Lower lobe of right lung (tissue), 2 donors: ENCODE results near the gene TNS2. TPM values are rescaled to one million over a fixed set of nuclear protein-coding genes. Genes with fewer than 3 reads are reported as not detected.

Experiments
- ATAC-seq, 2 donors: fragments of 200-7000 bp; cut with Tn5 transposase; one replicate each; pipeline ENCODE4 v1.9.1; 2020 to 2022; ENCODE audit warnings: mild to moderate bottlenecking in 2 of 2, moderate library complexity in 2 of 2
- DNase-seq: peaks from one replicate; pipeline ENCODE4 v3.0.0-alpha.2; 2020
- H3K27ac ChIP-seq: fragments of 200-600 bp; one replicate; pipeline ENCODE4 v1.8.0; 2022
- H3K27me3 ChIP-seq: fragments of 200-600 bp; one replicate; pipeline ENCODE4 v1.8.0; 2022; ENCODE audit warnings: low read depth
- H3K36me3 ChIP-seq: fragments of 200-600 bp; one replicate; pipeline ENCODE4 v1.8.0; 2022; ENCODE audit warnings: mild to moderate bottlenecking
- H3K4me1 ChIP-seq: fragments of 200-600 bp; one replicate; pipeline ENCODE4 v1.8.0; 2022
- H3K4me3 ChIP-seq: fragments of 200-600 bp; one replicate; pipeline ENCODE4 v1.8.0; 2022; ENCODE audit warnings: mild to moderate bottlenecking
- H3K9me3 ChIP-seq: fragments of 200-600 bp; one replicate; pipeline ENCODE4 v1.8.0; 2022
- intact Hi-C: fragments of 100-400 bp; cut with DNase I; formaldehyde crosslinking; loops from one replicate; pipeline ENCODE4 v1.11.0; 2022
- total RNA-seq: library from RNA; stranded (reverse); fragmentation: NEBNext Ultra II Directional; extraction: Animal tissue kit (Norgen Biotek cat#: 25700); gene quantifications from one replicate; pipeline ENCODE4 v1.2.1, GENCODE V29; 2021
- TF ChIP-seq, protein P1 (sequence below): fragments of 200-600 bp; IDR thresholded peaks from one replicate; pipeline ENCODE4 v1.8.0; 2022; ENCODE audit warnings: antibody characterized with exemption, mild to moderate bottlenecking
- donor health status: DM: no; HTN: yes; CAD: no; lungs with severe emphysema.

Gene TNS2
- total RNA-seq, 1 donor from 2014 or later = 186 TPM

DNA sequence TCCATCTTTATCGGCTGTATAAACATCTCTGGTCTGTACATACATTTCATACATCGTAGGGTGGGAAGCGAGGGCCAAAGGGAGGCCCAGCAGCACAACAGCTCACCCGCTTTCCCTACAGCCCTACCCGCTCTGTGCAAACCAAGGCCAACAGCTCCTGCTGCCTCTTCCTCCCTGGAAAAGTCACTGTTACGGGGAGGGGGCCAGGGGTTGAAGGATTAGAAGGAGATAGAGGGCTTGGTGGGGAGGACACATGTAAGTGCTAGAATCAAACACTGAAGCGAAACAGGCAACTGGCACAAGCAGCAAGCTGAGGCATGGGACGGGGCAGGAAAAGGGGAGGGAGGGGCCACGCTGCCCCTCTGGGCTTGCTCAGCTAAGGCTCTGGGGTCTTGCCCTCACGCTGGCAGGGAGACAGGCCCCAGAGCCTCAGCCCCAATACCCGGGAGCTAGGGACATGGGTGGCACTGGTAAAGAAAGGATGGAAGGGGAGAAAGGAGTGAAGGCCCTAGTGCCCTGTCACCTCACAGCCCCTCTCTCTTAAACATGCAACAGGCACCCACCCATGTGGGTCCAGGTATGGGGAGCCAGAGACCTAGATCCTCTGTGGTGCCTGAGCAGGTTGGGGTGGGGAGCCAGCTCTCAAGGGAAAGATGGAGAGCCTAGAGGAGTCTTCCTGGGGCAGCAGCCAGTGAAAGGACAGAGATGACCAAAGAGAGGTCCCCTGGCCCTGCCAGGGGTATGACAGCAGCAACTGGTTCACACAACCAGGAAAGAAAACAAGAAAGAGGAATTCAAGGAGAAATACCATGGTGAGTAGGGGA, 15.0 kb downstream of the TNS2 start:
- H3K27me3 ChIP-seq = no peaks in the 10 kb centered on the region
- intact Hi-C loops = no loop called here
- DNase-seq = no peak
- H3K9me3 ChIP-seq = no peaks in the 10 kb centered on the region
- peaks cover 50% of the 10 kb centered on the region for H3K4me1 ChIP-seq
- TF ChIP-seq, protein P1, sequence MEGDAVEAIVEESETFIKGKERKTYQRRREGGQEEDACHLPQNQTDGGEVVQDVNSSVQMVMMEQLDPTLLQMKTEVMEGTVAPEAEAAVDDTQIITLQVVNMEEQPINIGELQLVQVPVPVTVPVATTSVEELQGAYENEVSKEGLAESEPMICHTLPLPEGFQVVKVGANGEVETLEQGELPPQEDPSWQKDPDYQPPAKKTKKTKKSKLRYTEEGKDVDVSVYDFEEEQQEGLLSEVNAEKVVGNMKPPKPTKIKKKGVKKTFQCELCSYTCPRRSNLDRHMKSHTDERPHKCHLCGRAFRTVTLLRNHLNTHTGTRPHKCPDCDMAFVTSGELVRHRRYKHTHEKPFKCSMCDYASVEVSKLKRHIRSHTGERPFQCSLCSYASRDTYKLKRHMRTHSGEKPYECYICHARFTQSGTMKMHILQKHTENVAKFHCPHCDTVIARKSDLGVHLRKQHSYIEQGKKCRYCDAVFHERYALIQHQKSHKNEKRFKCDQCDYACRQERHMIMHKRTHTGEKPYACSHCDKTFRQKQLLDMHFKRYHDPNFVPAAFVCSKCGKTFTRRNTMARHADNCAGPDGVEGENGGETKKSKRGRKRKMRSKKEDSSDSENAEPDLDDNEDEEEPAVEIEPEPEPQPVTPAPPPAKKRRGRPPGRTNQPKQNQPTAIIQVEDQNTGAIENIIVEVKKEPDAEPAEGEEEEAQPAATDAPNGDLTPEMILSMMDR = no peak
- peaks cover 90% of the 10 kb centered on the region for H3K36me3 ChIP-seq
- no peak for ATAC-seq
- peak overlapping the region; percentile 24 for H3K27ac ChIP-seq
- H3K4me3 ChIP-seq = no peak overlapping the region

DNA sequence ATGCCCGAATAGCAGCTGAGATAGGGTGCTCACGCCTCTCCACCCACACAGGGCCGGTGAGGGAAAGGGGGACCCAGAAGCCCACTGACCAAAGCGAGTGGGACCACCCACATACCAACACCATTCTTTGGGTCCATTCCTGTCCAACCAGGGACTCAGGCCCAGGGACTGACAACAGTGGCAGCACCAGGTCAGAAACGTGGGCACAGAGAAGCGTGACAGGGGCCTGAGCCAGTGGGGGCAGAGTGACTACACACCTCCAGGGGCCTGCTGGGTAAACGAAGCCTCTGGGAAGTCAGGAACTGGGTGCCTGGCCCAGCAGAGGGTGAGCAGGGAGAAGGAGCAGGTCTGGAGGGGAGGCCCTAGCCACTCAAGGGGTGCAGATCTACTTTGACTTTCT, 15.6 kb downstream of the TNS2 start:
- DNase-seq (no peak), ATAC-seq (no peak)
- Histone ChIP-seq H3K27ac (no peak overlapping the region), H3K4me1 (peaks cover 50% of the 10 kb centered on the region), H3K27me3 (no peaks in the 10 kb centered on the region), H3K9me3 (no peaks in the 10 kb centered on the region), H3K4me3 (no peak overlapping the region), H3K36me3 (peaks cover 89% of the 10 kb centered on the region)
- TF ChIP-seq, protein P1 = no peak
- intact Hi-C loops = no loop called here

DNA sequence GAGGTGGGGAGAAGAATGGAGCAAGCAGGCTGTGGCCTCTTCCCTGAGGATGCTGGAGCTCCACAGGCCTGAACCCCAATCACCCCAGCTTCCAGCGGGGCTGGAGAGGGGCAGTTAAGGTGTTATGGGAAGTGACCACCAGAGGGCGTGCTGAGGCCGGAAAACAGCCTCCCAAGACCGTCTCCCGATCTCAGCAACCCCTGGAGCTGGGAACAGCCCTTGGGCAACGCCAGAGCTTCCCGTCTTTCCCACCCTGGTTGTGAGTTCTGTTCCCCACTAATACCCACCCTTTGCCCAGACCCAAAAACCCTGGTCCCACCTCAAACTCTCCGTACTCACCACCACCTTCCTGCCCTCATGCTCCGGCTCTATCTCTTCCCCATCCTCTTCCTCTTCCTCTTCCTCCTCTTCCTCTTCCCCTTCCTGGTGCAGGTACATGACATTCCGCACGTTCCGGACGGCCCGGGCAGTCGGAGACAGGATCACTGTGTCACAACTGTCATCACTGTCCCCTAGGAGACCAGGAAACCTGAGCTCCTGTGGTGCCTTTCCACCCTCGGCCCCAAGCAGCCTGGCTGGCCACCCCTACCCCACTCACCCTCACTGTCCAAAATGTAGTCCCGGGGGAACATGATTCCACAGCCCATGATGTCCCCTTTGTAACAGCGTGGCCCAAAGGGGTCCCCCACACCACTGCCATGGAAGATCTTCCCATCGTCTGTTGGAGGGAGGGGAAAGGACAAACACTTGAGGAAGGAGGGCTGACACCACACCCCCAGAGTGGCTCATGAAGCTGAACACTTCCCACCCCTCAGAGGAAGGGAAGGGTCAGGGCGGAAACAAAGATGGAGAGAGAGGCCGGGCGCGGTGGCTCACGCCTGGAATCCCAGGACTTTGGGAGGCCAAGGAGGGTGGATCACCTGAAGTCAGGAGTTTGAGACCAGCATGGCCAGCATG, 16.4 kb downstream of the TNS2 start:
- H3K27ac ChIP-seq = peak overlapping the region; percentile 60
- H3K27me3 ChIP-seq = no peaks in the 10 kb centered on the region
- TF ChIP-seq, protein P1 = peak; percentile 89
- peaks cover 89% of the 10 kb centered on the region for H3K36me3 ChIP-seq
- peaks cover 50% of the 10 kb centered on the region for H3K4me1 ChIP-seq
- H3K4me3 ChIP-seq = no peak overlapping the region
- no peaks in the 10 kb centered on the region for H3K9me3 ChIP-seq
- ATAC-seq = peak; percentile 65 to 75
- DNase-seq = peak; percentile 83
- intact Hi-C loops = no loop called here

DNA sequence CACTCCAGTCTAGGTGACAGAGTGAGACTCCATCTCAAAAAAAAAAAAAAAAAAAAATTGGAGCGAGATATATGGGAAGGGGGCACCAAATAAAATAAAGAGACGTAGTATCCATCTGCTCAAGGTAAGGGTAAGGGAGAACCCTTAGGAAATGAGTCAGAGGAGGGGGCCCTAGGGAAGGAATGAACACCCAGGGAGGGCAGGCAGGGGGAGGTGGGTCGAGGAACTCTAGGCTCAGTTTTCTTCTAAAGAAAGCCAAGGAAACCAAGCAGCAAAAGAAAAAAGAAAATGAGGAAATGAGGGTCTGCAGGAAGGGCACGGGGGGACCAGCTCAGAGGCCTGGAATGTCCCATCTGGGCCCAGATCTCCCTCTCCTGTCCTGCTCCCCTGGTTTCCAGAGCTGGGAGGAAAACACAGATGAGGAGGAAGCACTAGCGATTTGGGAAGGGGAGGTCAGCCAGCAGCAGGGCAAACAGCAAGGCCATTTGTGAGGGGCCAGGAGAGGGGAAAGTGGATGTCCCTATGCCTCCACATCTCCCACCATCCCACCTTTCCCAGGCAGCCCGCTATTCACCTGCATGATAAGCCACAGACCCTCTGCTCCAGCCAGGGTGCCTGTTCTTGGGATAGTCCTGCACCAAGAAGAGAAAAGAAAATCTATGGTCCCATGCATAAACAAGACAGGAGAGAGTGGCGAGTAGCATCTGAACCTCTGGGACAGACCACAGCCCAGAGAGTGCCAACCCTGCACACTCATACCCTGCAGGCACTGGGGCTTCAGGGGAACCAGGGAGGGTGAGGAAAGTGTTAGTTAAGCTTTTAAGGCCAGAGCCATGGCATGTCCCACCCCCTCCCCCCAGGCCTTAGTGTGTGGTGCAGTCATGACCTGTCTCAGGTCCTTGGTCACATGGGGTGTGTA, 17.5 kb downstream of the TNS2 start:
- H3K4me3 ChIP-seq = no peak overlapping the region
- TF ChIP-seq, protein P1 = no peak
- no peak for ATAC-seq
- no peak overlapping the region for H3K27ac ChIP-seq
- H3K4me1 ChIP-seq = peaks cover 50% of the 10 kb centered on the region
- no peaks in the 10 kb centered on the region for H3K27me3 ChIP-seq
- no peak for DNase-seq
- H3K36me3 ChIP-seq = peaks cover 82% of the 10 kb centered on the region
- H3K9me3 ChIP-seq = no peaks in the 10 kb centered on the region
- intact Hi-C loops = no loop called here
